Mesenchymal stem cell (in vitro differentiated cells and primary cell): ENCODE data around the gene KRT37.

ENCODE experiments used
- DNase-seq: peaks from one replicate; pipeline ENCODE4 v3.0.0-alpha.2; 2013
- H2AFZ ChIP-seq: one replicate; pipeline ENCODE4 v1.6.1; 2013; ENCODE audit warnings: low read depth, mild to moderate bottlenecking, control low read depth, inconsistent platforms, low read length, moderate library complexity
- H2AK5ac ChIP-seq: 2 replicates; pipeline ENCODE4 v1.6.1; 2013; ENCODE audit warnings: low read length, moderate library complexity, mild to moderate bottlenecking, inconsistent platforms; ENCODE audit not compliant: severe bottlenecking
- H2BK120ac ChIP-seq: one replicate; pipeline ENCODE4 v1.6.1; 2013; ENCODE audit warnings: low read depth, mild to moderate bottlenecking, inconsistent platforms, low read length, moderate library complexity
- H2BK12ac ChIP-seq, 2 experiments: one replicate each; pipeline ENCODE4 v1.6.1; 2013; ENCODE audit warnings: inconsistent platforms in 2 of 2, low read length in 2 of 2, mild to moderate bottlenecking in 2 of 2, moderate library complexity in 2 of 2, control low read depth in 1 of 2
- H2BK15ac ChIP-seq: one replicate; pipeline ENCODE4 v1.6.1; 2013; ENCODE audit warnings: mild to moderate bottlenecking, low read depth, inconsistent platforms; ENCODE audit not compliant: poor library complexity, severe bottlenecking
- H2BK5ac ChIP-seq: 2 replicates; pipeline ENCODE4 v1.6.1; 2013; ENCODE audit warnings: low read depth, mild to moderate bottlenecking, low read length, control low read depth, inconsistent platforms; ENCODE audit not compliant: poor library complexity, severe bottlenecking
- H3K14ac ChIP-seq, 2 experiments: one replicate each; pipeline ENCODE4 v1.6.1; 2013; ENCODE audit warnings: inconsistent platforms in 2 of 2, low read length in 2 of 2, control low read depth in 1 of 2, mild to moderate bottlenecking in 1 of 2, moderate library complexity in 1 of 2
- H3K18ac ChIP-seq, 2 experiments: one replicate each; pipeline ENCODE4 v1.6.1; 2013; ENCODE audit warnings: inconsistent platforms in 2 of 2, low read length in 2 of 2, control low read depth in 1 of 2, low read depth in 1 of 2, mild to moderate bottlenecking in 1 of 2
- H3K23ac ChIP-seq, 2 experiments: one replicate each; pipeline ENCODE4 v1.6.1; 2013; ENCODE audit warnings: inconsistent platforms in 2 of 2, low read length in 2 of 2, mild to moderate bottlenecking in 2 of 2, moderate library complexity in 2 of 2, control low read depth in 1 of 2
- H3K27ac ChIP-seq: 2 replicates; pipeline ENCODE4 v1.5.1; 2013; ENCODE audit warnings: mild to moderate bottlenecking, moderate library complexity, low read length, control low read depth, inconsistent platforms; ENCODE audit not compliant: poor library complexity, severe bottlenecking
- H3K27me3 ChIP-seq, 2 experiments: 2 replicates each; pipeline versions ENCODE4 v1.6.1 to v1.7.0; 2013; ENCODE audit warnings: low read length in 2 of 2, mild to moderate bottlenecking in 2 of 2, moderate library complexity in 2 of 2, control low read depth in 1 of 2, inconsistent platforms in 1 of 2; ENCODE audit not compliant: control insufficient read depth in 1 of 2, insufficient read depth in 1 of 2
- H3K36me3 ChIP-seq, 2 experiments: 2 replicates each; pipeline versions ENCODE4 v1.6.1 to v1.7.0; 2013; ENCODE audit warnings: low read length in 2 of 2, control low read depth in 1 of 2, inconsistent platforms in 1 of 2, low read depth in 1 of 2, mild to moderate bottlenecking in 1 of 2; ENCODE audit not compliant: insufficient read depth in 2 of 2, control insufficient read depth in 1 of 2
- H3K4ac ChIP-seq, 2 experiments: one replicate each; pipeline ENCODE4 v1.6.1; 2013; ENCODE audit warnings: inconsistent platforms in 2 of 2, low read length in 2 of 2, mild to moderate bottlenecking in 2 of 2, moderate library complexity in 2 of 2, control low read depth in 1 of 2, low read depth in 1 of 2
- H3K4me1 ChIP-seq: 2 replicates; pipeline ENCODE4 v1.6.1; 2013; ENCODE audit warnings: low read depth, low read length, control low read depth; ENCODE audit not compliant: control insufficient read depth, insufficient read depth
- H3K4me2 ChIP-seq: 2 replicates; pipeline ENCODE4 v1.6.1; 2013; ENCODE audit warnings: low read length, mild to moderate bottlenecking, inconsistent platforms; ENCODE audit not compliant: poor library complexity, severe bottlenecking
- H3K4me3 ChIP-seq, 2 experiments: 2 replicates each; pipeline versions ENCODE4 v1.5.1 to v1.7.0; 2013; ENCODE audit warnings: low read length in 2 of 2, mild to moderate bottlenecking in 2 of 2, control low read depth in 1 of 2, low read depth in 1 of 2; ENCODE audit not compliant: insufficient read depth in 1 of 2
- H3K79me1 ChIP-seq: replicated peaks from 2 replicates; pipeline ENCODE4 v1.6.1; 2013; ENCODE audit warnings: mild to moderate bottlenecking, control low read depth, low read length, inconsistent platforms; ENCODE audit not compliant: poor library complexity, severe bottlenecking
- H3K9ac ChIP-seq: 2 replicates; pipeline ENCODE4 v1.7.0; 2013; ENCODE audit warnings: mild to moderate bottlenecking, low read length, moderate library complexity
- H3K9me3 ChIP-seq: 2 replicates; pipeline ENCODE4 v1.7.0; 2013; ENCODE audit warnings: mild to moderate bottlenecking, low read length; ENCODE audit not compliant: control insufficient read depth
- H4K8ac ChIP-seq: one replicate; pipeline ENCODE4 v1.6.1; 2013; ENCODE audit warnings: inconsistent platforms, mild to moderate bottlenecking, low read length, moderate library complexity
- H4K91ac ChIP-seq: one replicate; pipeline ENCODE4 v1.6.1; 2013; ENCODE audit warnings: mild to moderate bottlenecking, low read length, inconsistent platforms
- whole genome bisulfite sequencing: methylation state at CpG from one replicate; pipeline ENCODE4 v1.1.7; 2013; ENCODE audit warnings: mixed read lengths; 5-methylcytosine and 5-hydroxymethylcytosine counted together

KRT37 gene

DNA sequence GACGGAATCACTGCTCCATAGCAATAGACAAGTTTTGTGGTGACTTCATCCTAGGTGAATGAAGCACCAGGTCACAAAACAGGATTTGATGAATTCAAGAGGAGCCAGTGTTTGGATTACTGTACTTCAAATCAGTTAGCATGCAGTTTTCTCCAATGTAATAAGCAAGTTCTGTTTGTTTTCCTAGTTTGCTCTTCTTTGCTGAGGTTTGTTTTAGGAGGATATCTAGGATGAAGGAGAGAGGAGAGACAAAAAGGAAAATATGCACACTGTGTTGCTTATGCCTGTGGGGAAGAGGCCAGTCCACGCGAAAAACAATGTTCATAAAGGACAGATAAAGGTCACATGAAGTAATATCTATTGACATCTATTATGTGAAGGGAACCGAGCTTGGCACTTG lies 9.0 kb downstream of the KRT37 start:
- Histone ChIP-seq H3K14ac (no peak overlapping the region), H3K4me1 (peaks cover 12% of the 10 kb centered on the region), H2BK12ac (no peak overlapping the region), H3K4ac (no peak overlapping the region), H2BK5ac (no peak overlapping the region), H4K91ac (no peak overlapping the region), H3K36me3 (no peaks in the 10 kb centered on the region), H3K27me3 (peaks cover 0 to 9% of the 10 kb centered on the region in 2 experiments), H2BK15ac (no peak overlapping the region), H2AFZ (no peak overlapping the region), H2BK120ac (no peak overlapping the region), H3K4me2 (no peak overlapping the region), H2AK5ac (peak overlapping the region; percentile 4), H3K18ac (no peak overlapping the region), H3K23ac (no peak overlapping the region), H3K9ac (no peak overlapping the region), H4K8ac (no peak overlapping the region), H3K9me3 (no peaks in the 10 kb centered on the region), H3K4me3 (no peak overlapping the region), H3K79me1 (no peaks in the 10 kb centered on the region), H3K27ac (peak overlapping the region; percentile 85)
- 90% methylated on average over 2 of the region's 4 CpGs for WGBS
- no peak for DNase-seq

DNA sequence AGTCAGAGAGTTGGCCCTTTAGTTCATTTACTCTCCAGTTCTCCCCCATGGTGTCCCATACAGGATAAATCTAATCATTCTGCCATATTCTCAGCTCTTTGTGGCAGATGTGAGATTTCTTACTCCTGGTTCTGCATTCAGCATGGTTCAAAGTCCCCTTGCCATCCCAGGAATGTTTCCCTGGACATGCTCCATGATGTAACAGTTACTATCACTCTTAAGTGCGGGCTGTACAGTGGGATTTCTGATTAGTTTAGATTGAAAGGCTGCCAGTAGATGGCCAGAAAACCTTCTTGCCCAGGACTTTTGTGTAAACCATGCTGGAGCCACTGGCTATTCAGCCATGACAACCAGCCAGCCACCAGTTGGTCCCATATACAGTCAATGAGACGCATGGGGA lies 10.4 kb downstream of the KRT37 start:
- H3K4ac ChIP-seq, result no peak overlapping the region
- H2BK15ac ChIP-seq, result no peak overlapping the region
- DNase-seq, result no peak
- peaks cover 10% of the 10 kb centered on the region for H3K4me1 ChIP-seq
- H3K4me2 ChIP-seq, result no peak overlapping the region
- H3K9ac ChIP-seq, result no peak overlapping the region
- WGBS, result 100% methylated on average over 1 of the region's 2 CpGs
- peak overlapping the region; percentile 25 for H3K27ac ChIP-seq
- no peak overlapping the region for H2BK12ac ChIP-seq
- no peak overlapping the region for H3K4me3 ChIP-seq
- no peak overlapping the region for H4K8ac ChIP-seq
- no peak overlapping the region for H2BK120ac ChIP-seq
- H2AFZ ChIP-seq, result no peak overlapping the region
- peak overlapping the region; percentile 77 for H2AK5ac ChIP-seq
- no peak overlapping the region for H3K14ac ChIP-seq
- no peak overlapping the region for H3K18ac ChIP-seq
- no peak overlapping the region for H2BK5ac ChIP-seq
- no peak overlapping the region for H4K91ac ChIP-seq
- peaks cover 0 to 21% of the 10 kb centered on the region in 2 experiments for H3K27me3 ChIP-seq
- H3K36me3 ChIP-seq, result no peaks in the 10 kb centered on the region
- H3K79me1 ChIP-seq, result no peaks in the 10 kb centered on the region
- no peak overlapping the region for H3K23ac ChIP-seq
- no peaks in the 10 kb centered on the region for H3K9me3 ChIP-seq

DNA sequence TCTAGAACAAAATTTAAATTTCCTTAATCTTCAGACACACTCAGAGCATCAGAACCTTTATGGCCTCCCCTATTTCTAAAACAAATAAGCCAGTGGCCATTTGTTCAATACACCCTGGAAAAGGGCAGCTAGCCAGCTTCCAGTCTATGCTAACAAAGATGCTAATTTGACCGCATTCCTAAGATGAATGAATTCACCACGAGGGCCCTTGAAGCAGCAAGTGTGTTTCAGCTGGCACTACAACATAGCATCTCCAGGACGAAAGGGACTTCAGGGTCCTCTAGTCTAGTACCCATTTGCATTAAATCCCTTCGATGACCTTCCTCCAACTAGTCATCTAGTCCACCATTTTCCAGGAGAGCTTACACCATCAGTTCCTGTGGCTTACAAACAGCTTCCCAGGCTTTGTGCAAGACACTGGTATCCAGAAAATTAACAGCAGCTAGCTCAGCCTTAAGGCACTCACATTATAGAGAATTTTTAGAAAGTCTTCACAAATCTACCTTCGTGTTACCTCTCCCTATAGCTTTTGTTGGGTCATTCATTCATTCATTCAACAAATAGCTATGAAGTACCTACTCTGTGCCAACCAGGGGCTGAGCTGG lies 10.9 kb downstream of the KRT37 start:
- Histone ChIP-seq H2BK15ac (no peak overlapping the region), H2BK5ac (no peak overlapping the region), H2BK12ac (no peak overlapping the region), H3K9me3 (no peaks in the 10 kb centered on the region), H3K14ac (no peak overlapping the region), H3K4me1 (peaks cover 10% of the 10 kb centered on the region), H3K9ac (no peak overlapping the region), H4K8ac (no peak overlapping the region), H3K79me1 (no peaks in the 10 kb centered on the region), H3K18ac (no peak overlapping the region), H3K27ac (peak overlapping the region; percentile 25), H2BK120ac (no peak overlapping the region), H2AFZ (no peak overlapping the region), H3K23ac (no peak overlapping the region), H3K36me3 (no peaks in the 10 kb centered on the region), H2AK5ac (peak overlapping the region; percentile 49), H3K4ac (no peak overlapping the region), H3K27me3 (peaks cover 0 to 22% of the 10 kb centered on the region in 2 experiments), H3K4me3 (no peak overlapping the region), H3K4me2 (no peak overlapping the region), H4K91ac (no peak overlapping the region)
- 55% methylated on average over 4 of the region's 5 CpGs for WGBS
- DNase-seq, result no peak

DNA sequence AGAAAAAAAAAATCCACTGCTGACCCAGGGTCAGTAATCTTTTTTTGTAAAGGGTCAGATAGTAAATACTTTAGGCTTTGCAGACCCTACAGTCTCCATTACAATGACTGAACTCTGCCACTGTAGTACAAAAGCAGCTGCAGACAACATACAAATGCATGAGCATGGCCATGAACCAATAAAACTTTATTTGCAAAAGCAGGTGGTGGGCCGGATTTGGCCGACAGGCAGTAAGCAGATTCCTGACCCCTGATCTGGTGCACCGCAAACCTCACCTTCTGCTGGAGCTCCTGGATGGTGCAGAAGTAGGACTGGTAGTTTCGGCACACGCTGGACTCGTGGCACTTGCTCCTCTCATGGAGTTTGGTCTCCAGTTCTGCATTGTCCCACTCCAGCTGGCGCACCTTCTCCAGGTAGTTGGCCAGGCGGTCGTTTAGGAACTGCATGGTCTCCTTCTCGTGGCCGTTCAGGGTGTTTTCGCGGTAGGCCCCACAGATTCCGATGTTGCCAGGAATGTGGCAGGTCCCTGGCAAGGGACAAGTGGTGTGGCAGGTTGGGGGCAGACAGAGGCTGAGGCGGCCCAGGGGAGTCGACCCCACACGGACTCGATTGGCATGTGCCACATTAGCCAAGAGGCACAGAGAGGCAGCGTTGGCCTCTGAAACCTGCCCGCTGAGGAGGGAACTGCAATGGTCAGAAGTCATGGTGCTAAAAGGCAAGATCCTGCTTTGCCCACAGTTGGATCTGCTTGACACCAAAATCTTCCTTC lies 13.1 kb downstream of the KRT37 start:
- 92% methylated on average over 20 of the region's 20 CpGs for WGBS
- Histone ChIP-seq H3K9ac (no peak overlapping the region), H4K91ac (no peak overlapping the region), H3K4me1 (peaks cover 8% of the 10 kb centered on the region), H3K4ac (no peak overlapping the region), H3K23ac (no peak overlapping the region), H3K27me3 (peaks cover 0 to 27% of the 10 kb centered on the region in 2 experiments), H4K8ac (no peak overlapping the region), H3K9me3 (no peaks in the 10 kb centered on the region), H3K36me3 (no peaks in the 10 kb centered on the region), H3K18ac (no peak overlapping the region), H2BK15ac (no peak overlapping the region), H2AK5ac (no peak overlapping the region), H3K14ac (no peak overlapping the region), H3K79me1 (no peaks in the 10 kb centered on the region), H2BK120ac (no peak overlapping the region), H3K4me3 (no peak overlapping the region), H3K27ac (no peak overlapping the region), H3K4me2 (no peak overlapping the region), H2AFZ (no peak overlapping the region), H2BK12ac (no peak overlapping the region), H2BK5ac (no peak overlapping the region)
- no peak for DNase-seq
